Activated CD8-positive, alpha-beta memory T cell treated with anti-CD3 and anti-CD28 coated beads, Interleukin-2, amount 50 U/mL, for 1 hour (primary cell): ENCODE data around the gene CZIB.
A peak's percentile ranks its signal among the peaks of the same experiment; 100 is the strongest.

ENCODE experiments used
- DNase-seq: peaks from one replicate; pipeline ENCODE4 v3.0.0-alpha.2; 2020; ENCODE audit errors: extremely low read depth

CZIB gene

GRCh38 chr1:53220171-53220961, at the start of gene CZIB:
Gene CZIB (minus strand): TSS chr1:53220634. CDS start chr1:53220575, 59 bp downstream.
- peak; percentile 74 for DNase-seq

- DNase-seq: no peak
These were observed 49.7 kb upstream of the CZIB start for GRCh38 chr1:53270107-53270506.

GRCh38 chr1:53267761-53268160, 47.3 kb upstream of the CZIB start:
- no peak for DNase-seq

GRCh38 chr1:53266038-53266437, 45.6 kb upstream of the CZIB start:
- DNase-seq: no peak

- DNase-seq: no peak
These were observed 45.1 kb upstream of the CZIB start for GRCh38 chr1:53265581-53265980.

- DNase-seq: no peak
These were observed 43.6 kb upstream of the CZIB start for GRCh38 chr1:53264048-53264447.

- no peak for DNase-seq
These were observed 41.6 kb upstream of the CZIB start for GRCh38 chr1:53262000-53262399.

- no peak for DNase-seq
These were observed 40.3 kb upstream of the CZIB start for GRCh38 chr1:53260631-53261247.

GRCh38 chr1:53259932-53260331, 39.5 kb upstream of the CZIB start:
- DNase-seq: no peak

- DNase-seq: no peak
These were observed 37.8 kb upstream of the CZIB start for GRCh38 chr1:53258216-53258615.

- no peak for DNase-seq
These were observed 37.1 kb upstream of the CZIB start for GRCh38 chr1:53257454-53258081.

GRCh38 chr1:53256511-53257453, 36.3 kb upstream of the CZIB start:
- DNase-seq: no peak

GRCh38 chr1:53255031-53255430, 34.6 kb upstream of the CZIB start:
- DNase-seq: no peak

GRCh38 chr1:53254011-53254640, 33.7 kb upstream of the CZIB start:
- DNase-seq: no peak

GRCh38 chr1:53250325-53250724, 29.9 kb upstream of the CZIB start:
- DNase-seq: no peak

GRCh38 chr1:53249706-53250105, 29.3 kb upstream of the CZIB start:
- no peak for DNase-seq

- no peak for DNase-seq
These were observed 26.1 kb upstream of the CZIB start for GRCh38 chr1:53246261-53247134.

- no peak for DNase-seq
These were observed 23.7 kb upstream of the CZIB start for GRCh38 chr1:53244141-53244540.

- no peak for DNase-seq
These were observed 21.9 kb upstream of the CZIB start for GRCh38 chr1:53242381-53242780.

GRCh38 chr1:53241828-53242227, 21.4 kb upstream of the CZIB start:
- DNase-seq: no peak
